Hypothalamus (tissue), 51 donors: Measurements from ENCODE around the gene CRYM.
"Not testable (repeated sequence)": the region's sequence is repeated elsewhere in the genome, so short reads cannot be mapped to it uniquely, and the experiment has no call there.

Source experiments
- DNase-seq, 51 donors: peaks; one replicate each; lab custom pipeline; 2025; lab: John Stamatoyannopoulos, UW

The CRYM gene

DNA sequence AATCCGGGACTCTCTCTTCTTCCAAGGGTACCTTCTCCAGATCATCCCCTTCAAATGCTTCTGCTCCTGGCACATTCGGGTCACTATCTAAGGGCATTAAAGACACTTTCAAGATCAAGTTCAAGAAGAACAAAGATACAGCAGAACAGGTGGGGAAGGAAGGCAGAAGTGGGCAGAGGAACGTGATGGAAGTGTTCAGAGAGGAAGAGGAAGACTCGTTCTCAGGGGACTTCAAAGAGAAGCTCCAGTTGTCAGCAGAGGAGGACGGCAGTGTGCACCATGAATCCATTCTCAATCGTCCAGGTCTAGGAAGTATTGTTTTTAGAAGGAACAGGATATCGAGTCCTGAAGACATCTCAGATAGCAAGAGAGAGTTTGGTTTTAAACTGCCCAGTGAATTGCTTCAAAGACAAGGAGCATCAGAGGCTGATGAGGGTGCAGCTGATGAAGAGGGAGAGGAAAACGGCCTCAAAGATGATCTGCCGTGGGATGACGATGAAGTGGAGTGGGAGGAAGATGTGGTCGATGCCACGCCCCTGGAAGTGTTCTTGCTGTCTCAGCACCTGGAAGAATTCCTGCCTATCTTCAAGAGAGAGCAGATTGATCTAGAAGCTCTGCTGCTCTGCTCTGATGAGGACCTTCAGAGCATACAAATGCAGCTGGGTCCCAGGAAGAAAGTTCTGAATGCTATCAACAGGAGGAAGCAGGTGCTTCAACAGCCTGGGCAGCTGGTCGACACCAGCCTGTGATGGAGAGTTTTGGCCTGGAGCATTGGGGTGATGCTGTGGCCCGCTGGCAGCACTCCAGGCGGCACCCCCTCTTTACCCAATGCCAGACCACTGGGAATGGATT lies 27.8 kb downstream of the CRYM start:
- DNase-seq, result no peak

DNA sequence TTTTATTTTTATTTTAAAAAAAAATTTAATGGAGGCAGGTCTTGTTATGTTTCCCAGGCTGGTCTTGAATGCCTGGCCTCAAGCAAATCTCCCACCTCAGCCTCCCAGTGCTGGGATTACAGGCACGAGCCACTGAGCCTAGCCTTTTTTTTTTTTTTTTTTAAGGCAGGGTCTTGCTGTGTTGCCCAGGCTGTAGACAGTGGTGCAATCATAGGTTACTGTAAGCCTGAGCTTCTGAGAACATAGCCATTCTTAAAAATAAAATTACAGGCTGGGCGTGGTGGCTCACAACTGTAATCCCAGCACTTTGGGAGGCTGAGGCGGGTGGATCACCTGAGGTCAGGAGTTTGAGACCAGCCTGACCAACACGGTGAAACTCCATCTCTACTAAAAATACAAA lies 29.9 kb downstream of the CRYM start:
- DNase-seq, result not testable (repeated sequence)

DNA sequence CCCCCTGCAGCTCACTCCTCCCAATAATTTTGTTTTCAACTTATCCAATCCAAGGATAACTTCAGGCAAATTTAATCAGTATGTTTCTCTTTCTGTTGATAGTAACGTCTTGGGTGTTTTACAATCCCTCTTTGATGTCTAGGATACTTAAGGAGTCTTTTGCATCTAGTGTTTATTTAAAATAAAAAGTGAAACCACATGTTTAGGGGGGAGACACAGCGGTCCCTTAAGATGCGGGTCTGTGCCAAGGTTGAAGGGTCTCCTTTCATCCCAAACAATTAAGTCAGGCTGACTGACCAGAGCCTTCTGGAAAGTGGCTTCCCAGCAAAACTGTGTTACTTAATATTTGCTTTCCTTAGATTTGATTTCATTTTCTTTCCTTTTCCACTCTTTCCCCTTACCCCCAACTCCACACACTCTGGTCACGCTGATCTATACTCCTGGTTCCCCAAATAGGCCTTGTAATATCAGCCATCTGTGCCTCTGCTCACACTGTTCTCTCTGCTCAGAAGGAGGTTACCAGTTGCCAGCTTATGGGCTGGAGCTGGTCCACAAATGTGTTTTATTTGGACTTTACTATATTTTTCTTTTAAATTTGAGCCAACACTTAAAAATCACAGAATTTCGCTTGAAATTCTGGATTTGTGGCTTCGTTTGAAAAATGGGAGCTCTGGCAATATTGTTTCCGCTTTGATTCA lies 33.4 kb downstream of the CRYM start:
- DNase-seq, result no peak

DNA sequence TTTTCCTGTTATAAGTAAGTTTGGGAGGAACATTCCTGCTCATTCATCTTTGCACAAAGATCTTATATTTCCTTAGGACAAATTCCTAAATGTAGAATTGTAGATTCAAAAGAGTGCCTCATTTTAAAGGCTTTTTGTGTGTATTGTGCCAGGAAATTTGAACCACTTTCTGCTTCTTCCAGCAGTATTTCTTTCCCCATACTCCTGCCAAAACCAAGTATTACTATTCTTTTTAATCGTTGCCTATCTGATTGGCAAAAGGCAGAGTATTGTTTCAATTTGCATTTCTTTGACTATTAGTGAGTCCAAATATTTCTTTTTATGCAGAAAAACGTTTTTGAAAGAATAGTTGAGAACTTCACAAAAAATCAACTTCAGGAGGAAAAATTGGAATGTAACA lies 35.3 kb downstream of the CRYM start:
- no peak for DNase-seq

DNA sequence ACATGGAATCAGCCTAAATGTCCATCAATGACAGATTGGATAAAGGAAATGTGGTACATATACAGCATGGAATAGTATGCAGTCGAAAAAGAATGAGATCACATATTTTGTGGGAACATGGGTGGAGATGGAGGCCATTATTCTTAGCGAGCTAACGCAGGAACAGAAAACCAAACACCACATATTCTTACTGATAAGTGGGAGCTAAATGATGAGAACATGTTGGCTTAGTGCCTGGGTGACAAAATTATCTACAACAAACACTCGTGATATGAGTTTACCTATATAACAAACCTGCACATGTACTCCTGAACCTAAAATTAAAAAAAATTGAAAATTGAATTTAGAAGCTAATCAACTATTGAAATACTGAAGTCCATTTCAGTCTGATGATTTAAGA lies 38.4 kb downstream of the CRYM start:
- no peak for DNase-seq

DNA sequence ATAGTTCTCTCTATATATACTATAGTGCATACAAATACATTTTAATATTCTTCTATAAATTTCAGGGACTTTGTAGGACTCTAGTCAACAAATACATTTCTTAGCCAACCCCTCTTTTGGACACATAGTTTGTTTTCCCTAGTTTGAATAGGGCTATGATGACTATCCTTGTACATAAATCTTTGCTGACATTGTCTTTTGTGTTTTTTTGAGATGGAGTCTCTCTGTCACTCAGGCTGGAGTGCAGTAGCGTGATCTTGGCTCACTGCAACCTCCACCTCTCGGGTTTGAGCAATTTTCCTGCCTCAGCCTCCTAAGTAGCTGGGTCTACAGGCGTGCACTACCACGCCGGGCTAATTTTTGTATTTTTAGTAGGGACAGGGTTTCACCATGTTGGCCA lies 41.3 kb downstream of the CRYM start:
- no peak for DNase-seq

DNA sequence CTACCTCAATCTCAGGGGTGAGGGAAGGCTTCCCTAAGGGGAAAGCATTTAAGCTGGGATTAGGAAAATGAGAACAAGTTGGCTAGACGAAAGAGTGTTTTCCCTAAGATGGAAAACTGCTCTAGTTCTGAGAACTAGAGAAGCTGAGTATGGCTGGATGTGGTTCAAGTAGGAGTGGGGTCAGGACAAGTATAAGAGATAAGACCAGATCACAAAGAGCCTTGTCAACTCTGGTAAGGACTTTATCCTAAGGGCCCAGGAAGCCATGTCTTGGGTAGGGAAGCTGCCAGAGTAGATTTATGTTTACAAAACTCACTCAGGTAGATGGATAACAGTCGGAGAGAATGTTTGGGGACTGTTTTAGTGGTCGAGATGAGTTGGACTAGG lies 42.9 kb downstream of the CRYM start:
- DNase-seq, result no peak

DNA sequence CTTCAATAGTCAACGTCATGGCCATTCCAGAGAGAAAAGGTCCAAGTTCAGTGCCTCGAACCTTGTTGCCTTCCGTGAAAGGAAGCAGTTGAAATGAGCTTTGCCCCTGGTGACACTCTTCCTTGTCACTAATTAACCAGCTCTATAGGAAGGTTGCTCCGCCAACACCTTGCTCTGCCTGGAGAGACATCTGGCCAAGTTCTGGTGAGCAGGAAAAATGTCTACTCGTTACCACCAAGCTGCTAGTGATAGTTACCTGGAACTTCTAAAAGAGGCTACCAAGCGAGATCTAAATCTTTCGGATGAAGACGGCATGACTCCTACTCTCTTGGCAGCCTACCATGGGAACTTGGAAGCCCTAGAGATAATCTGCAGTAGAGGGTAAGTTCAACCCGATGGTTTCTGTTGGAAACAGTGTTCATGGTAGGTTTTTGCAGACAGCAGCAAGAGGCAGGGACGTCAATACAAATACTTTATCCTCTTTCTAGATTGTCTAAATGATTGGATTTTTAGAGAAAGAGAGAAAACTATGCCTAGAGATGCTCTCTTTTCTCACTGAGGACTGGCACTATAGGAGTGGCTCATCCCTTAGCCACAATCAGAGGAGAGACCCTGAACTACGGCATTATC lies 44.5 kb downstream of the CRYM start, which contains the start of gene ANKS4B:
TSS of gene ANKS4B (plus strand) at position 179 of the 630 bp plus-strand sequence. CDS start at position 218, 39 bp downstream.
- DNase-seq, result no peak

DNA sequence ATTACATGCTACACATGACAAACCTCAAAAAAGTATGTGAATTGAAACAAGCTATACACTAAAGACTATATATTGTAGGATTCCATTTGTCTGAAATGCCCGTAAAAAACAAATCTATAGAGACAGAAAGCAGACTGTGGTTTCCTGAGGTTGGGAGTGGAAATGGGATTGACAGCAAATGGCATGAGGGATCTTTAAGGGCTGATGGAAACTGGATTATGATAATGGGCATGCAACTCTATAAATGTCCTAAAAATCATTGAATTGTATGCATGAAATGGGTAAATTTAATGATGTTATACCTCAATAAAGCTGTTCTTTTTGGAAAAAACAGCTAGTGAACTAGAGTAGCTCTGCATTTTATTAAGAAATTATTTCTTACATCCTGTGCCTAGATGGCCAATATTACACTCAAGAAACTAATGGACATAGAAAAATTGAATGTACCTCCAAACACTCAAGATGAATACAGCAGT lies 45.0 kb downstream of the CRYM start:
- DNase-seq, result no peak

DNA sequence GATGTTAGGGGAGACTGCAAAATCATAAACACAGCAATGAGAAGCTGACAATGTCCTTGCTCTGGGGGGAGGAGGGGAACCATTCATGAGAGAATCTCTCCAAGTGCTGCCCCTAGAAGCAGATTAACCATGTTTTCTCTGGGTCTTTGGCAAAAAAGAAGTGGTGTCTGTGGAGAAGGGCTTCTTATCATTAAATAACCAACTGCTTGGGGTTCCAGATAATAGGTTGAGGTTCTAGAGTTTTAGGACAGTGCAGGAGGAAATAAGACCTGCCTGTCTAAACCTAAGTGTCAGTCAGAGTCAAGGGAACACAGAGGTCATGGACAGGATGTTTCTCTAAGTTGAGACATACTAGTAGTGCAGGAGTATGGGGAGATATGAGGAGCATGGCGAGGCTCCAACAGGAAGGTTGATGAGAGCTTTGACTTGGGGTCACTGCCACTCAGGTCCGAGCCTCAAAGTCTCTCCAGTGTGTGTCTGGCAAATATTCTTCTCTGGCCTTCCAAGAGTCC lies 49.7 kb downstream of the CRYM start:
- no peak for DNase-seq

DNA sequence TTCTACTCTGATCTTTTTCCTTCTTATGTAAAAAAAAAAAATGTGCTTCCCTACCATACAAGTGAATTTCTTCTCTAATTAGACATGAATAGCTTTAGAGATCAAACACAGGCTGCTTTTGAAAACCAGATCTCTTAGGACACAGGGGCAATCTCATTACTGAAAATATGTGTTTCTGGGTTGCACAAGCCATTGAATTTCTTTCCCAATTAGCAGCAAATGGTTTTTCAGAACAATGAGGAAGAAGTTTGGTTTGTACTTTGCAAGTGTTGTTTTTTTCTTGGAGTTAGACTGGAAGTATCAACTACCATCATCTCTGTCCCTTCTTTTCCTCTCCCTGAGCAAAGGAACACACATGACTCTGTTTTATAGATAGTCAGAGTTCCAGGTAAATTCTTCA lies 50.2 kb downstream of the CRYM start:
- no peak for DNase-seq

DNA sequence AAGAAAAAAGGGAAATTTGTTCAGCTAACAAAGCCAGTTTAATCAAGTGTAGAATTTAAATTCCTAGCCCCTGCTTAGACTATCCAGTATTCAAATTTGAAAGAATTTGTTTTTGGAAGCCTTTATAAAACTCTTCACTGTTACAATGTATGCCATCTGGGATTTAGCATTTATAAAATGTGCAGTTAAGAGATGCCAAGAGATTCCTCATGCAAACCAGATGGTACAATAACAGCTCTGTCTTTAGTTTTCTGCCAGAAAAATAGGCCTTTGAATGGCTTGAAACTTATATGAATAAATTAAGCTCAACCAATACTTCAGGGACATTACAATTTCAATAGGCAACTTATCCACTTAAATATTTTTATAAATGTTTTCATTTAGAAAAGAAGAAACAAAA lies 51.3 kb downstream of the CRYM start:
- no peak for DNase-seq

DNA sequence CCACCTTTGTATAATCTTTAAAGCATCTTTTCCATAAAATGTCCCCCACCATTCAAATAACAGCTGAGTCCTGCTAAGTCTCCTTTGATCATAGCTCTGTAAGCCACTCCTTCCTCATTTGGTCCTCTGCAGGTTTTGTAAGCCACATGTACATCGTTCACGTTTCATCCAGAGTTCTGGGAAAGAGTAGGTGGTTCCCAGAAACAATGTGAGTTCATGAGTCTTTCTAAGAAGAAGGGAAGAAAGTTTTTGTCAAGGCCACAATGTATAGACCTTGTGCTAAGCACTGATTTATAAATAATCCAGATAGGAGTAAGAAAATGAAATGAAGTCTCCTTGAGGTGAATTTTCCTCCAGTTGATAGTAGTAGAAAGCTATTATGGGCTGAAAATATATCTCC lies 53.3 kb downstream of the CRYM start:
- no peak for DNase-seq

DNA sequence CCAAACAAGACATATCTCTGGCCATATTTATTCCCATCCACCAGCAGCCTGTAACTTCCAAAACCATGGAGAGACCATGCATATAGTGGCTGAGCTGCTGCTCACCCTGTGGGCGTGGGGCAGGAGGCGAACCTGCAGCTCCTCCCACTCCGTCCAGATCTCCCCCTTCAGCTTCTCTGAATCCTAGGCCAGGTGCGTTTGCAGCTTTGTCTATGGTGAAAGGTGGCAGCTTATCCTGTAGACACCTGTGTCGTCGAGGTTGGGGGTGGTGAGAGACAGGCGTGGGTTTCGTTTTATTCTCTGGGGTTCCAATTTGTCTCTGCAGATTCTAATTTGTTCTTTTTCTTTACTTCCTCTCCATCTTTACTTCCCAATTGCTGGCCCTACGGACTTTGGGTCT lies 54.3 kb downstream of the CRYM start:
- no peak for DNase-seq

DNA sequence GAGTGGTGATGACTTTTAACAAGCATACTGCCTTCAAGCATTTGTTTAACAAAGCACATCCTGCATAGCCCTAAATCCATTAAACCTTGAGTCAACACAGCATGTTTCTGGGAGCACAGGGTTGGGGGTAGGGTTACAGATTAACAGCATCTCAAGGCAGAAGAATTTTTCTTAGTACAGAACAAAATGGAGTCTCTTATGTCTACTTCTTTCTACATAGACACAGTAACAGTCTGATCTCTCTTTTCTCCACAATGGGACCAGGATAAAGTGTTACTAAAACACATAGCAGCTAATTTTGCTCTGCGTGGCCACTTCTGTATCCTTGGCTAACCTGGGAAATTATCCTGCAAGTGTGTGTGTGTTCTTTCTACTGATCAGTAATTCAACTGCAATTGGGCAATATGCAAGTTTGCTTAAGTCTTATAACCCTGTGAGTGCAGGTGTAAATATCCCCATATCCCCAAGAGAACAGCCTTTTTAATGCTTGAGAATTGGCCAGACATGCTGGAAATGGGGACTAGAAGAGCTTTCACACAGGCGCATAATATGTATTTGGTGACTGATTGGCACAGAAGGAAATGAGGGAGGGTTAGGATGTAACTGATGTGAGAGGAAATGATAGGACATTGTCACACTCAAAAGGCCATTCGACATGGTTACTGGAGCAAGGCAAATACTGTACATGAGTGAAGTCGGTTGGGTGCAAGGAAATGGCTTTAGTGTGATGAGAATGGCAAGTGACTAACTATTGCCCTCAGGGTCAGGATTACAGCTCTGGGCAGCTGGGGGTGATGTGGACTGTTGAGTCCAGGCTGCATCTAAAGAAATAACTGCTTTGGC lies 55.4 kb downstream of the CRYM start:
- no peak for DNase-seq

DNA sequence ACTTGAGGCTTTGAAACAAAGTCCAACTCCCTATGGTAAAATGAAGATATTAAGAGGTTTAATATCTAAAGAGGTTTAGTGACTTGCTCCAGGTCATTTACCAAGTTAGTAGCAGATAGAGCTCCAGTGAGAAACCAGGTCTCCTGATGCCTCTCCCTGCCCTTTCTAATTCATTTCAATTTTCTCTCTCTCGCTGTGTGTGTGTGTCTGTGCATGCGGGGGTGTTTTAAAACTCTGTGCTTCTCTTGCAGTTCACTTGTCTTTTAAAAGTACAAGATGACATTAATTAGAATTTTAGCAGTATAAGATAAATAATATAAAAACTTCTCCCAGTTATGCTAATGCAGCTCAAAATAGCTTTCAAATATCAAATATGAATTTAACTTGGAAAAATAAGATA lies 58.5 kb downstream of the CRYM start:
- DNase-seq, result peak in 1 of 51 donors; percentile 31

DNA sequence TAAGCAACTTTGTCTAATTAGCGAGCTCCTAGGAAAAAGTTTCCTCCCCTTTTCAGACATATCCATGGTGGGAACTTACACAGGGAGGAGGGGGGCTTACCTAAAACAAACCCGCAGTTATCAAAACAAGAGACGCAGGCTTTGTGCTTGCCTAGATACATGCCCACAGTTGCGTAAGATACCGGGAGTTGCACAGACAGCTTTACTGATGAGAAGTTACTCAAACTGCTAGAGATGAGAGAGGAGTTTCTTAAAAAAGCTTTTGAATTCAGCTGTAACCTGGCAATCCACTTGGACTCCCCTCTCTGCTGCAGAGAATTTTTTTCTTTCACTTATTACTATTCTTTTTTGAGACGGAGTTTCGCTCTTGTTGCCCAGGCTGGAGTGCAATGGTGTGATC lies 59.9 kb downstream of the CRYM start:
- peak in 1 of 51 donors; percentile 7 for DNase-seq

DNA sequence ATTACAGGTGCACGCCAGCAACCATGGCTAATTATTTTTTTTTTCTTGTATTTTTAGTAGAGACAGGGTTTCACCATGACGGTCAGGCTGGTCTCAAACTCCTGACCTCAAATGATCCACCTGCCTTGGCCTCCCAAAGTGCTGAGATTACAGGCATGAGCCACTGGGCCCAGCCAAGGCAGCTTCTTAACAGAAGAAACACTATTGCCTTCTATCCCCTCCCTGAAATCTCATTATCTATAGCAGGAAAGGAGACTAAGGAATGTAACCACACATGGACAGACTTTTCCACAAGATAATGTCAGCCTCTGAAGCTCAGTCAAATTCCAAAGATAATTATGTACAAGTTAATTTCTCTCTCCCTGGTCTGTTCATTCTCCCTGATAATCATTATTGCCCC lies 61.0 kb downstream of the CRYM start:
- no peak for DNase-seq

DNA sequence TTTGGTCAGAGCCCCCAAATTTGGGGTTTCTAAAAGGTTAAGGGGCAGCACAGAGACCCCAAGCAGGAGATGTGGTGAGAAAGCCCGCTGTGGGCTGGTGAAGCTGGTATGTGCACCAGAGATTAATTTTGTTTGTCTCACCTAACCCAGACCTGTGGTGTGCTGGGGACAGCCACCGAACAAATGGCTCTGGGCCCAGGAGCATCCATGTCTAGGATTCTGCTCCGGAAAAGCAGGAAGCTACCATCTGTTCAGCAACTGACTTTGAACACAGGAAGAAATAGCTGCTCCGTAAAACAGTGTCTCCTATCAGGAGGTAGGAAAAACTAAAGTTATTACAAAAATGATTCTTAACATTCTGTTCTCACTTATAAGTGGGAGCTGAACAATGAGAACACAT lies 64.0 kb downstream of the CRYM start:
- no peak for DNase-seq

DNA sequence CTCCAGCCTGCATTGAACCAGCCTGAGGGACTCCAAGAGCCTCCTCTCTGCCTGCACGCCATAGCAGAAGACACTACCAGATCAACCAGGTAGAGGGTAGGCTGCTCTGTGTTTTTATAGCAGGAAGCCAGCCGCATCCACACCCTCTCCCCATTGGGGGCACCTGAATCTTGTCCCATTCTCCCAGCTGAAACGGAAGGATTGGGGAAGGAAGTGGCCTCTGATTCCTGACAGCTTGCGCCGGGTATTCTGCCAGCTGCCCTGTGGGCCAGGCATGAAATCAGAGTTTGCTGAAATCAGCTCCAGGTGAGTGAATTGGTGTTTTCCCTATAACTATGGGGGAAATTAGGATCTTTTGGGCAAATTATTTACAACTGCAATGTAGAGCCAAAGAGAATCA lies 66.6 kb downstream of the CRYM start, which contains the start of gene ZP2:
TSS of gene ZP2 (minus strand) at position 89 of the 400 bp plus-strand sequence. CDS start at position 62, 27 bp downstream.
- DNase-seq, result no peak
